A204.1 (cell line): Measurements from ENCODE around the gene DPF3.

Experiments used
- FAIRE-seq: peaks from 2 replicates; lab custom pipeline; 2012; peaks lifted over from hg19 to GRCh38; lab: Jason Lieb, UNC

DPF3 gene

GRCh38 chr14:72679536-72680151, 214.3 kb downstream of the DPF3 start:
- no peak for FAIRE-seq

DNA sequence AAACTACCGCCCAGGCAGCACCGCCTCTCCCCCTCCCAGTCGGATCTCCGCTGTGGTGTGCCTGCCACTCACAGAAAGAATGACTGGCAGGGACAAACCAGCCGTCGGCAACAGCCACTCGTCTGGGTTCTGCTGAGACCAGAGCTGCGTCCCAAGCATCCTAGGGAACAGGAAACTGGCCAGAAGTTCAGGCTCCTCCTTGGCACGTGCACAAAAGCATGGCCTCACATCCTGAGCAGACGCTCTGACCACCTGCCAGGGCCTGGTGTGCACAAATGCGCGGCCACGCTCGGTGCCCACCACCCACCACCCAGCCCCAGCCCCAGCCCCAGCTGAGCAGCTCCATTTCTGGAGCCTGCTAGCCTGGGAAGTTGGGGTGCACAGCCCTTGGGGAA, 214.8 kb downstream of the DPF3 start:
- no peak for FAIRE-seq

GRCh38 chr14:72678356-72678755, 215.5 kb downstream of the DPF3 start:
- no peak for FAIRE-seq

DNA sequence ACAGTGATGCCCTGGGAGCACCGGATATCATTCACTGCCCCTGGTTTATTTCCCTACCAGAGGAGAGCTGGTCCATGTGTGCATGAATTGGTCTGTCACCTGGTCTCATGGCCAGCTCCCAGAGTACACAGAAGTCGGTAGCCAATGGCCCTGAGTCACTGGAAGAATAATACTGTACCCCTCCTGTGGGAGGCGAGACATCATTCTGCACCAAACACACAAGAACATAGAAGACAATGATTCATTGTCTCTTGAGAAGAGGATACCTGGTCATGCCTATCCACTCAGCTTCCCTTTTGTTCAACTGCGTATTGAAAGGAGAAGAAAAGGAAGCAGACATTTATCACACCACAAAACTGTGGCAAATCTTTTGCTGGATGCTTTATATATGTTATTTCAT, 216.2 kb downstream of the DPF3 start:
- FAIRE-seq, result no peak

GRCh38 chr14:72675126-72675525, 218.8 kb downstream of the DPF3 start:
- no peak for FAIRE-seq

DNA sequence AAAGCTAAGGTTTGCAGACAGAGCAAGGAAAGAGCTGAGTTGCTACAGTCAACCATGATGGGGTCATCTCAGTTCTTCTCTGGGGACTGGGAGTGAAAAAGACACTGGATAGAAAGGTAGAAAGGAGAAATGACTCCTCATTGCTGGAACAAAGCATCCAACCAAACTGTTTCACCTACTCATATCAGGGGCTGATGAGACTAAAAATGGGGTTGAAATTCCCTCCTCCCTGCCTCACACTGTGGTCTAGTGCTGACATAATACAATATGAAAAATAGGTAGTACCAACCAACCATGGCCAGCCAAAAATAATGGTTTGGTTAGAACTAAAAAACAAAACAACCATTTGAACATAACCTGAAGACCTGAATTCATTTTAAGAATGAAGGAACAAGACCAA, 220.7 kb downstream of the DPF3 start:
- FAIRE-seq, result no peak

DNA sequence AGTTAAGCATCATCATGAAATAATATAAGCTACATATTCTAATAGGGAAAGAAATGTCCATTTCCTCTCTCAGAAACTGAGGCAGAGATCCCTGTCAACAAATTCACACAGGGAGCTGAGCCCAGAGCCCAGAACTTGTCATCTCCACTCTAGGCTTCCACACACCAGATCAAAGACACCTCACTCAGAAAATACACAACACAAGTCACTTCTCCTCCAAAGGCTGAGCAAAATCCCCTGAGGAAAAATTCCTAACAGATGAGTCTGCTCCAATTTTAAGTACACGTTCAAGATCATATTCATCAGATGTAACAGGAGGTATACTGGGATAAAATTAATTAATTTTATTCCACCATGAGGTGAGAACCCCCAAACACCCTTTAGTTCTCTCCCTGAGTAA, 227.3 kb downstream of the DPF3 start:
- no peak for FAIRE-seq

DNA sequence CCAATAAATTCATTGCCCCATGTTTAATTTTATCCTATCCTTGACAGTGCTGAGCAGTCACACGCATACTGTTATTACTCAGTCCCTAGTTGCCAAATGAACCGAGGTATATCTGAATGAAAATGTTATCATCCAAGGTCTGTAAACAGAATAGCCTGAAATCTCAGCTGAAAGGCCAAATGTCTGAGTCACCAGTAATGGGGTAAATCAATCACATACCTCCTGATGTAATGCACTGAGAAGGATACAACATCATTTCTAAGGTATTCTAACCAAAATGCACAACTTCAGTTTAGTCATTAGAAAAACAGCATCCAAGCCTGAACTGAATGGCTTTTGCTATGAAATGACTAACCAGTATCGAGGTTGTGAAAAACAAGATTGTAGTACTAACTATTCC, 228.6 kb downstream of the DPF3 start:
- no peak for FAIRE-seq

DNA sequence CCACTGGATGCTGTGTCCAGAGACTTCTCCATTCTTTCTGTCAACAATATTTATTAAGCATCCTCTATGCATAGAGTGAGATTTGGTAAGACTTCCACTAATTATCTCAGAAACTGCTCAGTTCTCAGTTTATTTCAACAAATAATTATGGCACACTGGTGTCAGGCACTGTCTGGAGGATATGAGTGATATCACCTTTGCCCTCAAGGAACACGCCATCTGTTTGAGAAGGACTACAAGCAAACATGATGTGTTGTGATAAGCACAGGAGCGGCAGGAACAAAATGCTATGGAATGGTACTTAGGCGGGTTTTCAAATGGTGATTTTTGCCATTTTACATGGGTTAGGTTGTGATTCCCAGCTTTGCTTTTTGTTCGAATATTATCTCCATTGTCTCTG, 229.2 kb downstream of the DPF3 start:
- FAIRE-seq, result no peak

- FAIRE-seq, result no peak
Observed at GRCh38 chr14:72663956-72664650, 229.8 kb downstream of the DPF3 start.

DNA sequence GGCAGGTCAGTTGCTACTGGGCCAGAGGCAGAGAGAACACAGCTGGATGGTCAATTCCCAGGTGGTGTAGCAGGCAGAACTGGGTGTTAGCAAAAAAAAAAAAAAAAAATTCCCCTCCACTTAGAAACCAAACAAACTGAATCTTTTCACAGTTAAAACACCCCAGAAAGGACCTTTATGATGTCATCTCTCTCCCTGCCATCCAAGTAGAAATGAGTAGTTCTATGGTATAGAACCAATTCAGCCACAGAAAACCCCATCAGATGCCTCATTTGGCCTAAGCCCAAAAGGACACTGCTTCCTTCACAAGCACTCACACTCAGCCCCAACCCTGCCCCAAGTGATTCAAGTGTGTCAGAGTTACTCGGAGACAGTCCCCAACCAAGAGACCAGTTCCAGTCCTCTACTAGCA, 230.8 kb downstream of the DPF3 start:
- no peak for FAIRE-seq

GRCh38 chr14:72662214-72662613, 231.7 kb downstream of the DPF3 start:
- no peak for FAIRE-seq

GRCh38 chr14:72657214-72657921, 236.5 kb downstream of the DPF3 start:
- no peak for FAIRE-seq

DNA sequence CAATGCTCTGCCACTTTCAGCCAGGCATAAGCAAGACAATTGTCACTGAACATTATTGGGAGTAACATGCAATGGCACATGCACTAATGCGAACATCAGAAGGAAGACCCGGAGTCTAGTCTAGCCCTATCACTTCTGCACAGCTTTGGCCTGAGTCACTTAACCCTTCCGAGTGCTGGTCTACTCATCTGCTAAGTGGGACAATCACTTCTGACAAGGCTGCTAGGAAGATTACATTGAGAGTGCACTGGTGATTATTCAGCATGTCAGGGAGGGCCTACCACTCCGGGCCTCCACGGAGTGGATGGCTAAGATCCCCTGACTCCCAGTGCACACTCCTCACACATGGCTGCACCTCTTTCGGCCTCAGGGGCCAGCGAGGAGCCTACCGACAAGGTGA, 240.9 kb downstream of the DPF3 start:
- no peak for FAIRE-seq

GRCh38 chr14:72652179-72652578, 241.7 kb downstream of the DPF3 start:
- FAIRE-seq, result no peak

DNA sequence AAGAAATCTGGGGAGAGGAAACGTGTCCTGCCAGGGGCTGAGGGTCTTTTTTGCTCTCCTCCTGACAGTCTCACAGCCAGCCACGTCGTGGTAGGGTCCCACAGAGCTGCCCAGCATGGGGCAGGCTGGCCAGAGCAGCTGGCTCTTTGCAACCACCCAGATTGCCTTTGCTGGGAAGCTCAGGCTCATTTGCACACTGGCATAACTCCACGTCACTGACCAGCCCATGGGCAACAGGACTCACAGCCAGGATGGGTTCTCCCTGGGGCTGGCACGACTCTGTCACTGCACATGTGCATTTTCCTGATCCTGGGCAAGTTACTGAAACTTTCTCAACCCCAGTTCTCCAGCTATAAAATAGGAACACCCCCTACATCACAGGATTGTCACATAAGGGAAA, 242.2 kb downstream of the DPF3 start:
- no peak for FAIRE-seq

GRCh38 chr14:72651081-72651480, 242.8 kb downstream of the DPF3 start:
- no peak for FAIRE-seq

- no peak for FAIRE-seq
Observed at GRCh38 chr14:72649603-72650227, 244.2 kb downstream of the DPF3 start.

- no peak for FAIRE-seq
Observed at GRCh38 chr14:72647782-72648181, 246.1 kb downstream of the DPF3 start.

GRCh38 chr14:72646861-72647528, 246.9 kb downstream of the DPF3 start:
- FAIRE-seq, result no peak

DNA sequence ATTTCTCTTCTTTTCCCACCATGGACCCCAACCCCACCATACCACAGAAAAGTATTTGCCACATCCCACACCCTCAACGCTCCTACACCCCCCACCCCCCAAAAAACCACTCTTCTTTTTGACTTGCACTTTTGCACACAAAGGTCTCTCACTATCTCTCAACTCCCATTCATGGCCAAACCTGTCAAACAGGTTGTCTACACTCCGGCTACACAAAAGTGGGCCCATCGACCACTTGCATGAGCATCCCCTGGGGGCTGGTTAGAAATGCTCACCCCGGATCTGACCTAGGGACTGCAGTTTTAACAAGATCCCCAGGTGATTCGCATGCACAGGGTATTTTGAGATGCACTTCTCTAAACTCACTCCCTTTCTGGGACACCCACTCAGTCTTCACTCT, 248.2 kb downstream of the DPF3 start:
- no peak for FAIRE-seq

- no peak for FAIRE-seq
Observed at GRCh38 chr14:72644758-72645489, 249.0 kb downstream of the DPF3 start.
